GM12892 (cell line): ENCODE measurements around the gene TENM4.

Experiments
- POLR2A ChIP-seq: IDR thresholded peaks from 2 replicates; pipeline ENCODE4 v1.6.1; 2011; ENCODE audit warnings: low read depth, low read length, control low read depth
- TAF1 ChIP-seq: IDR thresholded peaks from 2 replicates; pipeline ENCODE4 v1.6.1; 2011; ENCODE audit warnings: low read depth, mild to moderate bottlenecking, control low read depth, low read length, borderline replicate concordance

GRCh38 chr11:78961247-78961646 is 479.6 kb downstream of the TENM4 start:
- no peak for TF ChIP-seq POLR2A
- no peak for TF ChIP-seq TAF1
